ENCODE measurements around the gene AZIN2.

Gene AZIN2

DNA sequence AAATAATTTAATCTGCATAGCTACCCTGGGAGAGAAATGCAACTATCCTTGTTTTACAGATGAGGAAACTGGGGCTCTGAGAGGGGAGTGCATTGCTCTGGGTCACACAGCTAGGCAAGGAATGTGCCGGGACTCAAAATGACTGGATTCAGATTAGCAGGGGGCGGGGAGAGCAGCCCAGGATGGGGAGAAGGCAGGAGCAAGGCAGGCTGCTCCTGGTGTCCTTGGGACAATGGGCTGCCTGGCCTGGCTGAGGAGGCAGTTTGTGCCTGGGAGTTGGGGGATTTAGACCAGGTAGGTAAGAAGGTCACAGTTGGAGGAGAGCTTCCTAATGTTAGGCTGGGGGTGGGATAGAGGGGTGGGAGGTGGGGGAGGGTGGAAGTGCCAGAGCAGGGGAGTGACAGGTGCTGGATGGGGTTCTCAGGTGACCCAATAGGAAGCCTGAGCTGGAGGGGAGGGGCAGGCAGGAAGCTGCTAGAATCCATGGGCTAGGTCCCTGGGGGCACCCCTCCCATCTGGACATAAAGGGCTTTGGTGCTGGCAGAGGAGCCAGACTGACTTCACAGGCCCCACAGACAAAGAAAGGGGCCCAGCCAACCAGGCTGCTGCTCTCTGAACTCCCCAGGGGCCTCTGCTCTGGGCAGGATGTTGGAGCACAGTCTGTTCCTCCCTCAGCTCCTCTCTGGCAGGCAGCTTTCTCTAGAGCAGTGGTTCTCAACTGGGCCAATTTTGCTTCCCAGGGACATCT lies 71.9 kb downstream of the AZIN2 start:
- no peak for DNase-seq (ENCODE audit: low read depth)

- no peak for DNase-seq (ENCODE audit: low read depth)
Observed at GRCh38 chr1:33153650-33154049, 72.7 kb downstream of the AZIN2 start.

- no peak for DNase-seq (ENCODE audit: low read depth)
Observed at GRCh38 chr1:33155877-33156538, 75.1 kb downstream of the AZIN2 start.

DNA sequence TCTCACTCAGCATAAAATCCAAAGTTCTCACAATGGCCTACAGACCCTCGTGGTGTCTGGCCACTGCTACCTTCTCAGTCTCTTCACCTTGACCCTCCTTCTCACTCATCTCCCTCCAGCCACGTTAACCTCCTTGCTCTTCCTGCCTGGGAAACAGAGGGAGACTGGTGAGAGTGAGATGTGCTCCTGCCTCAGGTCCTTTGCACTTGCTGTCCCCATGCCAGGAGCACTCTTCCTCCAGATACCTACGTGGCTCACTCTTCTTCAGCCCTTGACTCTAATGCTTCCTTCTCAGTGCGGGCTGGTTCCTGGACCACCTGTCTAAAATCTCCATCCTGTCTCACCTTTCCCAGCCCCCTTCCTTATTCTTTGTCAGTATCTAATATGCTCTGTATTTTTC lies 76.2 kb downstream of the AZIN2 start:
- DNase-seq (ENCODE audit: low read depth) = no peak

- no peak for DNase-seq (ENCODE audit: low read depth)
Observed at GRCh38 chr1:33158366-33158765, 77.4 kb downstream of the AZIN2 start.

- DNase-seq (ENCODE audit: low read depth) = no peak
Observed at GRCh38 chr1:33159577-33159976, 78.6 kb downstream of the AZIN2 start.

DNA sequence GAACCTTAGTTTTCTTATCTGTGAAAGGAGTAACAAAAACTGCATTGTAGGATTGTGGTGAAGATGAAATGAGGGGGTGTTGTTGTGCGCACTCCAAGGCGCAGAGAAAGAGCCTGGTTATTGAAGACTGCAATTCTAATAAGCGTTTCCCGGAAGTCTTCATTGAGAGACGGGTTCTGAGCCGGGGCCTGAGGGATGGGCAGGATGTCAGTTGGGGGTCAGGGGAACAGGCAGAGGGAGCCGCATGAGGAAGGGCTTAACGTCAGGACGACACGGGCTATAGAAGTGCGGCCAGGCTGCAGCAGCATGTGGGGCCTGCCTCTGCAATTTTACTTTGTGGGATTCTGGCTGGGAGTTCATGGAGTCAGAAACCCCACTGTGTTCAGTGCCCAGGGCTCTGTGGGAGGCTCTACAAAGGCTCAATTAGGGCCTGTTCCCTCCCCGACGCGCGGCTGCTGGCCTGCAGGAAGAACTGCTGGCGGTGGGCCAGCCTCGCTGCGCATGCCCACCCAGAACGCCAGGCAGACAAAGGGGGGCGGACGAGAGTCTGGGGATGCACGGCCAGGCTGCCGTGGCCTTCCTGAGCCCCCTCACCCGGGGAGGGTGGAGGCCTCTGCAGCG lies 80.2 kb downstream of the AZIN2 start:
- no peak for DNase-seq (ENCODE audit: low read depth)

- no peak for DNase-seq (ENCODE audit: low read depth)
Observed at GRCh38 chr1:33162141-33162540, 81.2 kb downstream of the AZIN2 start.

DNA sequence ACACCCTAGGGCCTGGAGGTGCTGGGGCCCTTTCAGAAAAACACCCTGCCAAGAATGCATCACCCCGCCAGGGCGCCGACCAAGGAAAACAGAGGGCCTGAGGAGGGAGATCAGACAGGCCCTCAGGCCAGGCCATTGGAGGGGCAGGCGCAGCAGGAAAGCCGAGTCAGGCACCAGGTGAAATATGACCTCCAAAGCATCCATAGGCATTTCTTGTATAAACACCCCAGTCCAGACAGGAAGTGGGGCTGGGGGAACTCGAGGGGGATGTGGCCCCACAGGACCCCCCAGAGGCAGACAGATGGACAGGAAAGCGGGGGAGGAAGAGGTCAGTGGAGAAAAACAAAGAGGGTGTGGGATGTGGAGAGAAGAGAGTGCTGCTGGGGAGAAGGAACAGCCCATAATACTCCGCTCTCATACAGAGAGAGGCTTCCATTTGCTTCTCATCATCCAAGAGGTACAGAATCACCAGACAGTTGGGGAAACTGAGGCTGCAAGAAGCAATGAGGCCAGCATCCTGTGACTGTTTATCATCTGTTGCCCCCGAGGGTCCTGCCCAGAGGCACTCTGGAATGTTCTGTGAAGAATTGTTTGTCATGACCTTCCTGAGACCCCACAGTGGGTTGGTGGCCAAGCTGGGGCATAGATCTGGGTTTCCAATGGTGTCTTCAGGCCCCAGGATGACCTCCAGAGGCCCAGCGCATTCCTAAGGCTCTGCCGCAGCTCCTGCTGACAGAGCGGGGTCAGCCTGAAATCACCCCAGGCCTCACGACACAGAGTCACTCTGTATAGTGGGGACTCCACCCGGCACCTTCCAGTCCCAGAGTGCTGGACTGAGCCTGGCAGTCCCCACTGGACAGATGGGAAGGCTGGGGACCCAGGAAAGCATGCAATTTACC lies 82.9 kb downstream of the AZIN2 start:
- no peak for DNase-seq (ENCODE audit: low read depth)

DNA sequence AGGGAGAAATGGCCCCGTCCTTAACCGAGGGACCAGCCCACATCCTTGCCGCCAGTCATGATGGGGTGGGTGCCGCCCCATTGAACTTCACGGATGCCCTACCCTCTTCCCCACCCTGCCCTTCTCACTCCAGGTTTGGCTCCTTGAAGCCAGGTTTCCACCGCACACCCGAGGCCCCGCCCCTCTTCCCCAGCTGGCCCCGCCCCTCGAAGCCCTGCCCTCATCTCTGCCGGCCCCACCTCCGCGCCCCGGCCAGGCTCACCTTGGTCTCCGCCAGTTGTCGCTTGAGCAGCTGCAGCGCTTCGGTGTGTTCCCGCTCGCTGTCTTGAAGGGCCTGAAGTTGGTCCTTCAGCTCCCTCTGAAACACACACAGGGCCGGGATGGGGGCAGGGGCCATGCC lies 84.3 kb downstream of the AZIN2 start:
- DNase-seq (ENCODE audit: low read depth) = no peak

GRCh38 chr1:33165809-33166208 lies 84.9 kb downstream of the AZIN2 start:
- DNase-seq (ENCODE audit: low read depth) = no peak

DNA sequence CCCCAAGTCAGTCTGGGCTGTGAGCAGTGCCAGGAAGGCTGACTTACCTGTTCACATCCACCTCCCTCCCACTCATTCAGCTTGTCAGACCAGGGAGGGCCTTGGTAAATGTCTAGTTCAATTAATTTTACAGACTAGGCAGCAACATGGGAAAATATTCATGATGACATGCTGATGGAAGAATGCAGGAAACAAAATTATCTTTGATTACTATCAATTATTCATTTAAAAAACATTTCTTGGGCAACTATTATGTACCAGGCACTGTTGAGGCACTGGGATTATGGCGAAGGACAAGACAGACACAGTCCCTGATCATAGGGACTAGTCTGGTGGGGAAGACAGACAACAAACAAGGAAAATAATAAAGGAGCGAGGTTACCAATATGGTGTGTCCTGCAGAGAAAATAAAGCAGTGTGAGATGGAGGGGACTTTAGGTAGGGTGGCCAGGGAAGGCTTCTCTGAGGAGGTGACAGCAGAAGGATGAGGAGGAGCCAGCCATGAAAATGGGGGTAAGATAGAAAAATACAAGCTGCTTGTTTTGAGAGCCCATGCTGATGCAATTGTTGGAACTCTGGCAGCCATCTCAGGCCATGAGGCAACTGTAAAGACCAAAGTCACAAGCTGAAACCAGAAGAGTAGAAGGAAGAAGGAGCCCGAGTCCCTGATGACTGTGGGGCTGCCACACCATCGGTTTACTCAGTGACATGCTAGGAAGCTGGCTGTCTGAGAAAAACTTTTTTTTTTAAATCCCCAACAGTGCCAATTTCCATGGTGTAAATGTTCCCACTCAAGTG lies 86.9 kb downstream of the AZIN2 start:
- DNase-seq (ENCODE audit: low read depth) = no peak

GRCh38 chr1:33168556-33169289 lies 87.8 kb downstream of the AZIN2 start:
- DNase-seq (ENCODE audit: low read depth) = no peak

DNA sequence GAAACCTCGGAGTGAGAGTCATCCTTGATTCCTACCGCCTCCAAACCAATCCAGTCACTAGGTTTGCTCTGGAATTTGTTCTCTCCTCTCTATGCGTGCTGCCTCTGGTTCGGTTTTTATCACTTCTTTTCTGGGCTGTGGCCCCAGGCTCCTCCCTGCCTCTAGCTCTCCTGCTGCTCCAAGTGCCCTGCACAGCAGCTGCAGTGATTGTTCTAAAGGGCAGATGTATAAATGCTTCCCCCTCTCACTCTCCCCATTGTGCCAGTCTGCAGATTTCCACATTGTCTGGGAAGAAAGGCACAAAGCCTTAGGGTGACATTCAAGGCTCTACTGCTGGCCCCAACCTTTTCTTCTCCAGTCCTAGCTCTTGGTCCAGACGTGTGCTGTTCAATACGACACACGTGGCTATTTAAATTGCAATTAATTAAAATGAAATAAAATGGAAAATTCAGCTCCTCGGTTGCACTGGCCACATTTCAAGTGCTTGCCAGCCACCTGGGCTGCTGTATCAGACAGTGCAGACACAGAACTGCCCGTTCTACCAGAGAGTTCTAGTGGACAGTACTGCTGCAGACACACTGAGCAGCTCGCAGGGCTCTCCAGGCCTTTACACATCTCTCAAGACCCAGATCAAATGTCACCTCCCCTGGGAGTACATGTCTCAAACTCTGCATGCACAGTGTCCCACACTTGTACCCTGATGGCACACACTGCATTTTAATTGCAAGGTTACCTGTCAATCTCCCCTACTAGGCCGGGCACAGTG lies 88.5 kb downstream of the AZIN2 start:
- DNase-seq (ENCODE audit: low read depth) = no peak

Data from stimulated activated CD8-positive, alpha-beta memory T cell treated with anti-CD3 and anti-CD28 coated beads, Interleukin-15, amount 100 ng/mL, for 1 hour (primary cell).